HL-60 (cell line): ENCODE results near the gene UBE2R2.

ENCODE experiments used
- CTCF ChIP-seq: IDR thresholded peaks from one replicate; pipeline ENCODE4 v1.5.1; 2011; ENCODE audit warnings: low read length, control low read depth, inconsistent platforms; ENCODE audit not compliant: insufficient read depth
- POLR2AphosphoS5 ChIP-seq: IDR thresholded peaks from 2 replicates; pipeline ENCODE4 v1.6.1; 2012; ENCODE audit warnings: low read depth

- no peak for TF ChIP-seq CTCF
- TF ChIP-seq POLR2AphosphoS5, result no peak
These were observed 39.3 kb downstream of the UBE2R2 start for GRCh38 chr9:33856247-33856646.
